Brain microvascular endothelial cell (primary cell): ENCODE measurements around the gene PLPP6.
"Not testable (repeated sequence)": the region's sequence is repeated elsewhere in the genome, so short reads cannot be mapped to it uniquely, and the experiment has no call there.

Experiments
- DNase-seq: peaks from one replicate; pipeline ENCODE4 v3.0.0-alpha.2; 2020
- H3K27ac ChIP-seq: fragments of 250-450 bp; sonication (Bioruptor Pico); 2 replicates; pipeline ENCODE4 v1.5.1; 2020; ENCODE audit warnings: mild to moderate bottlenecking, moderate library complexity
- H3K27me3 ChIP-seq: fragments of 250-450 bp; sonication (Bioruptor Pico); replicated peaks from 2 replicates; pipeline ENCODE4 v1.5.1; 2020; ENCODE audit warnings: mild to moderate bottlenecking
- H3K36me3 ChIP-seq: fragments of 250-450 bp; sonication (Bioruptor Pico); replicated peaks from 2 replicates; pipeline ENCODE4 v1.5.1; 2020; ENCODE audit warnings: mild to moderate bottlenecking
- H3K4me3 ChIP-seq: 2 replicates; pipeline ENCODE4 v1.5.1; 2011; ENCODE audit warnings: low read depth, mild to moderate bottlenecking, control low read depth, low read length, moderate library complexity
- CTCF ChIP-seq: IDR thresholded peaks from 2 replicates; pipeline ENCODE4 v1.5.1; 2011; ENCODE audit warnings: low read depth, mild to moderate bottlenecking, moderate library complexity, low read length, control low read depth, inconsistent platforms; ENCODE audit errors: missing control alignments
- in situ Hi-C: cut with HindIII; loops from 2 replicates; pipeline ENCODE4 v1.10.0; 2017; ENCODE audit warnings: low sequenced_read_pairs, low pct_ligation_motif_present

PLPP6 gene

GRCh38 chr9:4656621-4657020 lies 5.5 kb upstream of the PLPP6 start:
- in situ Hi-C loops = no loop called here
- H3K27me3 ChIP-seq = no peaks in the 10 kb centered on the region
- DNase-seq = no peak
- no peak for TF ChIP-seq CTCF
- no peak overlapping the region for H3K4me3 ChIP-seq
- H3K27ac ChIP-seq = no peak overlapping the region
- H3K36me3 ChIP-seq = no peaks in the 10 kb centered on the region

DNA sequence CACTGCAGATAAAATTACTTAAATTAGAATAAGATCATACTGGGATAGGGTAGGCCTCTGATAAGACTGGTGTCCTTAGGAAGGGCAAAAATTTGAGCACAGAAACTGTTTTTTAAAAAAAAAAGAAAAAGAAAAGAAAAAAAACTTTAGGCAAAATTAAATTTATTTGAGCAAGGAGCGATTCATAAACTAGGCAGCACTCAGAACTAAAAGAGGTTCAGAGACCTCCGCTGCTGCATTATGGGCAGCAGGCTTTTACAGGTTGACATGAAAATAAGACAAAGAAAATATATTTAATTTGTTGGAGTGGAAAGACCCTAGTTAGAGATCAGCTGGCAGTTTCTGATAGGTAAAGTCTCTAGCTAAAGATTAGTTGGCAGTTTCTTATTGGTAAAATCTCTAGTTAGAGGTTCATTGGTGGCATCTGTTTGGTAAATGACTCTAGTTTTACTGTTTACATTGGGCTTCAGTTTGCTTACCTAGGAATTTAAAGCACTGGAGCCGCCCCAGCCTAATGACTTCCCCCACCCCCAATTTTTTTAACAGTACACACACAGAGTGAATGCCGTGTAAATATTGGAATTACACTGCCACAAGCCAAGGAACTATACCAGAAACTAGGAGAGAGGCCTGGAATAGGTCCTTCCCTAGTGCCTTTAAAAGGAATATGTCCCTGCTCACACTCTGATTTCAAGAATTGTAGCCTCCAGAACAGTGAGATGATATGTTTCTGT lies 4.5 kb upstream of the PLPP6 start:
- in situ Hi-C loops = no loop called here
- Histone ChIP-seq H3K4me3 (no peak overlapping the region), H3K36me3 (no peaks in the 10 kb centered on the region), H3K27ac (no peak overlapping the region), H3K27me3 (no peaks in the 10 kb centered on the region)
- no peak for DNase-seq
- no peak for TF ChIP-seq CTCF

DNA sequence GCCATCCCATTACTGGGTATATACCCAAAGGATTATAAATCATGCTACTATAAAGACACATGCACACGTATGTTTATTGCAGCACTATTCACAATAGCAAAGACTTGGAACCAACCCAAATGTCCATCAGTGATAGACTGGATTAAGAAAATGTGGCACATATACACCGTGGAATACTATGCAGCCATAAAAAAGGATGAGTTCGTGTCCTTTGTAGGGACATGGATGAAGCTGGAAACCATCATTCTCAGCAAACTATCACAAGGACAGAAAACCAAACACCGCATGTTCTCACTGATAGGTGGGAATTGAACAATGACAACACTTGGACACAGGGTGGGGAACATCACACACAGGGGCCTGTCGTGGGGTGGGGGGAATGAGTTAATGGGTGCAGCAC lies 1.4 kb upstream of the PLPP6 start:
- DNase-seq, in situ Hi-C loops, H3K27me3 ChIP-seq, H3K36me3 ChIP-seq, H3K4me3 ChIP-seq, H3K27ac ChIP-seq: not testable (repeated sequence)

DNA sequence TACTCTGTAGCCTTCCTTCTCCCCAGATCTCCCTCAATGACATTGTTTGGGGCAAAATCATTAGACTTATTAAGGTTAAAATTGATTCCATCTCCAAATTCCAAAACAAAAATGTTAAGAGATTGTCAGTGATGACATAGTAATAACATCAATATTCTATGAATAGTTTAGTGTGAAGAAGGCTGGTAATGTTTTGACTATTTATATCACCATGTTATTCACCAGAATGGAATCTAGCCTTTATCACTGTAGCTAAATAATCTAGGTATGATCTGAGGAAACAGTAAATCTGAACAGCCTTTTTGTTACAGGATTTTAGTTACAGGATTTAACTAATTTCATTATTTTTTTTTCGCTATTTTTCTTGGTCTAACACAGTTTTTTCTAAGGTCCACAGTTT lies 929 bp upstream of the PLPP6 start:
- Histone ChIP-seq H3K27me3 (no peaks in the 10 kb centered on the region), H3K36me3 (no peaks in the 10 kb centered on the region), H3K27ac (no peak overlapping the region), H3K4me3 (no peak overlapping the region)
- no peak for DNase-seq
- in situ Hi-C loops = no loop called here
- TF ChIP-seq CTCF = no peak

GRCh38 chr9:4661611-4662010 lies 483 bp upstream of the PLPP6 start:
- H3K27ac ChIP-seq = peak overlapping the region; percentile 19
- H3K27me3 ChIP-seq = no peaks in the 10 kb centered on the region
- TF ChIP-seq CTCF = no peak
- no peaks in the 10 kb centered on the region for H3K36me3 ChIP-seq
- peak overlapping the region; percentile 81 for H3K4me3 ChIP-seq
- DNase-seq = no peak
- in situ Hi-C loops = no loop called here

GRCh38 chr9:4662989-4663792 lies 1.1 kb downstream of the PLPP6 start:
- no peak for DNase-seq
- Histone ChIP-seq H3K27me3 (no peaks in the 10 kb centered on the region), H3K4me3 (peak overlapping the region; percentile 81), H3K27ac (no peak overlapping the region), H3K36me3 (no peaks in the 10 kb centered on the region)
- no peak for TF ChIP-seq CTCF
- in situ Hi-C loops = no loop called here
